DMS153 (cell line): Measurements from ENCODE around the gene UNC5B.
"Not testable (repeated sequence)": the region's sequence is repeated elsewhere in the genome, so short reads cannot be mapped to it uniquely, and the experiment has no call there.

Source experiments
- DNase-seq: peaks from one replicate; lab custom pipeline; 2025; lab: John Stamatoyannopoulos, UW

The UNC5B gene

DNA sequence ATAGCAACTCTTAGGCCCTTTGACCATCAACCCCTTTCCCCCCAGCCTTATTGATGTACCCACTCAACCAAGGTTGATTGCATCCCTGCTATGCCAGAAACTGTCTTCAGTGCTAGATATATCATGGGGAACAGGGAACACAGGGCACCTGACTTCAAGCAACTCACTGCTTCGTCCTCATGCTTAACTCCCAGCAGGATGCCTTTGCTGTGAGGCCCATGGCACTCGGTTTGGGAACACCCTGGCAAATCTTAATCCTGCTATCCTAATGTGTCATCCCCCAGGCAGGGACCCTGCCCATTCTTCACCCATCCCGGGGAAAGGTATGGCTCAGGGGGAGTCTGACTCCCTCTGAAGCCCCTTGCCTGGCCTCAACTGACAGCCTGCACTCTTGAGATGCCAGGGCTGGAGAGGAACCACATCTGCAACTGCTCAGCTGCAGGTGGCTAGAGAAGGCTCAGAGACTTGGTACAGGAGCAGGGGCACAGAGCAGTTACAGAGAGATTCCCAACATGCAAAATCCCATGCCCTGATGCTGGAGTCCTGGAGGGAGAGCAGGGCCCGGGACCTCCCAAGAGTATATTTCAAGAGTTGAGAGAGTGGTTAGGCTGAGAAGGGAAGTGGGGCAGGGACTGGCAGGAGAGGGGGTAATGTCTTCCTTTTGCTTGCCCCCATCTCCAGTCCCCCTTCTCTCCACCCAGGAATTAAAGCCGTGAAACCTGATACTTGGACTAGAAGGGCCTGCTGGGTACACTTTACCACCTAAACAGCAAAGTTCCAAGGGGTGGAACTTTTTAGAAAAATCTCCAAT is 2.4 kb upstream of the UNC5B start:
- no peak for DNase-seq

- DNase-seq: no peak
These were observed 1.9 kb upstream of the UNC5B start for GRCh38 chr10:71210542-71210871.

DNA sequence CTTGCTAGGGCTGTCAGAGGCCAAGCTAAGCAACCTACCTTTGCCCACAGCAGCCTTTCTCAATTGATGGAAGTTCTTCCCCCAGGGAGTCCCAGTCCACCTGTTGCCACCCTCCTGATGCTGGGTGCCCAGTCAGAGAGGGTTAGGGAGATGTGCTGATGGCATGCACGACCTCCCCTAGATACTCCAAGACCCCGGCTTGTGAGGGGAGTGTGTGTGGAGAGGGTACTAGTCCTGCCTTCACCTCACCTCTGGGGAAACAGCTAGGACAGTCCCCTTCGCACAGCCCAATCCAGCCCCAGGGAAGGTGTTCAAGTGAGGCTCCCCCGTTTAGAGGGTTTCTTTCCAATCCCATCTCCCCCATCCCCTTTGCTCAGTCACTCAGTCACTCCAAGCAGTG is 1.3 kb upstream of the UNC5B start:
- no peak for DNase-seq

DNA sequence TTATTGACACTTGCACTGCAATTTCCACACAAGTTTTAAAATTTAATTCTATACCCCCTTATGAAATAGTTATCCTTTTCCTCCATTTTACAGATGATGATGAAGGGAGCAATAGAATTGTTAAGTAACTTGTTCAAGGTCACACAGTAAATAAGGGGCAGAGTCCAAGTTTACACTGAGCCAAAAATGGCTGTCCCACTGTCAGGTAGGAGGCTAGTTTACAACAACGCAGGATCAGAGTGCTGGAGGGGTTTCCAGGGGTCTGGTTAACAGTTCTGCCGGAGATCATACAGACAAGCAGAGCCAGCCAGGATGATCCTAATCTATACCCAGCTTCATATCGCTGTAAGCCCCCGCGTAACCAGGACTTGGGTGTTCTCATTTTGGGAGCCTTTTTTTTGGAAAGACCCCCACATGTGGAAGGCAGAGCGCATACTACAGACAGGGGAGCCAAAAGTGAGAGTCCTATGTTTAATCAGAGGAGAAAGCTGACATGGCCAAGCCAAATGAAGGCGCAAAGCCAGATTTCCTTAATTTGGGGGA is 524 bp upstream of the UNC5B start:
- no peak for DNase-seq

DNA sequence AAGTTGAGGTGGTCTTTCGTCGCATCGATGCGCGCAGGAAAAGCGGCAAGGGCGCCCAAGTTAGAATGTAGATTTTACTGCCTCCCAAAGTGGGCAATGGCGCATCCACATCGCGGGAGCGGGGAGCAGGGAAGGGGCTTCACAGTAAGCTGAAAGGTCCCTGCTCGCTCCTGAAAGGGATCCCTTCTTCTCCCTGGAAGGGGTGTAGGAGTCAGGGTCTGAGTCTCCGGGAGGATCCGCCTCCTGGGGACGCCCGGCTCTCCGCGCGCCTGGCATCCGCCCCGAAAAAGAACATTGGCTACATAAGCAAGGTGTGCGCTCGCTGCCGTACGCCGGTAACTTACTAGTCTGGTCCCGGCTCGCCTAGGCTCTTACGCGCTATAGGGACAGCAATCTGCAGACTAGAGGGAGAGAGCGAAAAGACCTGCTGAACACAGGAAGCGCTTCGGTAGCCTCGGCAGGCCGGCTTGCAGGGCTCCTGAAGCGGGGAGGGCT is 804 bp downstream of the UNC5B start:
- DNase-seq: peak; percentile 89

DNA sequence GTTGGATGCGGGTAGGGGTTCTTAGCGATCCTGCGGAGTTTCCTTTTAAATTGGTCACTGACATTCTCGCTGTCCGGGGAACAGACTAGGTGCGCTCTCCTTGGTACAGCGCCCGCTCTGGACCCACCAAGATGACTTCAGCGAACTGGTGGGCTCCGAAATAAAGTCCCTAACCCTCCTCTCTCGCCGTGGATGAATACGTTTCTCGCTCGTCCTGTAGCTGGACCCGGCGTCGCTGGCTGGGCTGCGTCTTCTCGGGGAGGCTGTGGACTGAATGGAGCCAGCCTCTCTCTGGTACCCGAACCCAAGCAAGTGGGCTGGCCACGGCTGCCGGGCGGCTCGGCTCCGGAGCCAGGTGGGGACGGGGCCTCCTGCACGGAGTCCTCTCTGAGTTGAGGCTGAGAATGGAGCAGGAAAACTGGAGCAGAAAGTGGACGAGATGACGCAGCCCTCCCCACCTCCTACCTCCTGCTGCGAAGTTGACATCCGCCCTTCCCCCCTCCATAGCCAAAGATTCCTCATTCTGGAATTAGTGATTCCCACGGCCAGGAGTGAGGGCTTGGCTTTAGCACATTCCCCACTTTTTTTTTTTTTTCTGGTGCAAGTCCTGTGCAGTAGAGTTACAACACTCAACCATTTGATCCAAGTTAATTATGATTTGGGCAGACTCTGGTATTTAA is 1.5 kb downstream of the UNC5B start:
- DNase-seq: no peak

DNA sequence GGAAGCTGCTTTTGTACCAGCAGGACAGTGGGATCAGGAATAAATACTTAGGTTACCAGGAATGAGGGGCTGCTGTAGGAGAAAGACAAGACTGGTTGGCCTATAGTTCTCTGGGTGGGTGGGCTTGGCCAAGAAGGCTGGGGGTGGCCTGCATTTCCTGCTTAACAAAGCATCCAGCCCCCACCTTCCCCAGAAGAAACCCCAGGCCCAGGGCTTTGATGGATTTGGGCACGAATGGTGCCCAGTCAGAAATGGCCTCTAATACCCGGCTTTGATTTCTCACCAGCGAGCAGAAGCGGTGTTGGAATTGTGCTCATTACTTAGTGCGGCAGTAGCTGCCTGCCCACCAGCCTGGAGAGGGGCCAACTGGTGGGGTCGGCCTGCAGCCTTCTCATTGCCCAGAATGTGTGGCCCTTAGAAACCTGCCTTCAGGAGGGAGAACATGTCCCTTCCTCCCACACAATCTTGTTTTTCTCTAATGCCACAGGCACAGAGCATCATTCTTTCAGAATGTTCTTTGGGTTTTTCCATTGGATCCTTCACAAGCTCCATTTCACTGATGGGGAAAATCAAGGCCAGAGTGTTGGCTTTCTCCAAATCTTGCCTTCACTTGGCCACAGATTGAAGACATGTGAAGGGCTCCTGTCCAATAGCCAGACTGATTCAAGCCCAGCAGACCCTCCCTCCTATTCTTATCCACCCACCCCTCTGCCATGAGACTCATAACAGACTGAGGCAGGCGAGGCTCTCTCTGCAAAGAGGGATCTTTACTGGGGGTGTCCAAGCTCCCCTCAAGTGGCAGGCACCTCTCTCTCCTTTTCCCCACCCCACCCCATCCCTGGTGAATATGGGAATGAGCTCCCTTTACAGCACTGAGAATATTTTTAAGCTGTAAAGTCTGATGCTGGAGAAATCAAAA is 2.5 kb downstream of the UNC5B start:
- DNase-seq: no peak

- DNase-seq: no peak
These were observed 4.0 kb downstream of the UNC5B start for GRCh38 chr10:71216363-71216695.

DNA sequence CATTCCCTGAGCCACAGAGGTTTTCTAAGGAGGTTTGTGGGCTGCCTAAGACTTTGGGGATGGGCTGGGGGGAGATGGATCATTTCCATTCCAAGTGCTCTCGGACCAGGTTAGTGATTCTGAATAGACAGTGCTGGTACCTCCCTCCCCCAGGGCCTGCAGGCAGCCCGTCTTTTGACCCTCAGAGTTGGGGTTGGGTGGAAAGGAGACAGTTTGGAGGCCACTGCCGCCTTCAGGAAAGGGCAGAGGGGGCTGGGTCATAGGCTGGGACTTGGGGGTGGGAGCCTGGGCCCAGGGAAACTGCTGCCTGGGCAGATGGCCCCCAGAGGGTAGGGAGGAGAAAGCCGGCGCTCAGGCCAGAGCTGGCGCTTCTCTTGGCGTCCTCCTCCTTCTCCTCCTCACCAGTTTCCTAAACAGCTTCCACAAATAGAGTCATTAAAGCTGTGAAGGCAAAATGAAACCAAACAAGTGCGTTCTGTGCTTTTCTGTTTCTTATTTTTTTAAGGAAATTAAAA is 4.4 kb downstream of the UNC5B start:
- no peak for DNase-seq

DNA sequence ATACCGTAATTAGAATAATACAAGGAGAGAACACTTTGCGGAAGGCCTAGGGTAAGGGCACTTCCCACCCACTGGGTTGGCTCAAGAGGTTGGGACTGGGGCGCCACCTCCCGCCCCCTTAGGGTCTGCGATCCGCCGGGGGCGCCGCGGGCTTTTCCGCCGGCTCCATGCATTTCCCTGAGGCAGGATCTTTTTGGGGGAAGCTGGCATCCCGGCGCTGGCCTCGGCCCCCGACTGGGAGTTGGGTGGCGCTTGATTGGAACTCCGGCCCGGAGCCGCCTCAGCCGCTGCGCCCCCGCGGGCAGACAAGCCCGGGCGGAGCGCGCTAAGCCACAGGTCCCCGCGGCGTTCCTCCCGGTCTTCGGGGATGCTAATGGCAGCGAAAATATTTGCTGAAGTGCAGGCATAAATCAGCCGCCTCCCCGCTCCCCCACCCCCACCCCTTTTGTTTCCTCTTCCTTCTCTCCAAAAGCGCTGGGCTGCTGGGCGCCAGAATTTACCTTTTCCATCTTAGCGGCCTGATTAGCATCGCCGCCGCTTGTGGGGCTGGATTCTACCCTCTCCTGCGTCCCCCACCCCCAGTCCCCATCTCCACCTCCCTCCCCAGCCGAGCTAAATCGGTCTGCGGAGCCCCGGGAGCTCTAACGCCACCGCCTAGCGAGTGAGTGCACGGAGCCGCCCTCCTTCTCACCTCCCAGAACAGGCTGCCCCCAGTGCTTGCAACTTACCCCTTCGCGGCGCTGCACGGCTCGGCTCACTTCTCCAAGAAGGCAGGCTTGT is 5.1 kb downstream of the UNC5B start:
- DNase-seq: peak; percentile 42

DNA sequence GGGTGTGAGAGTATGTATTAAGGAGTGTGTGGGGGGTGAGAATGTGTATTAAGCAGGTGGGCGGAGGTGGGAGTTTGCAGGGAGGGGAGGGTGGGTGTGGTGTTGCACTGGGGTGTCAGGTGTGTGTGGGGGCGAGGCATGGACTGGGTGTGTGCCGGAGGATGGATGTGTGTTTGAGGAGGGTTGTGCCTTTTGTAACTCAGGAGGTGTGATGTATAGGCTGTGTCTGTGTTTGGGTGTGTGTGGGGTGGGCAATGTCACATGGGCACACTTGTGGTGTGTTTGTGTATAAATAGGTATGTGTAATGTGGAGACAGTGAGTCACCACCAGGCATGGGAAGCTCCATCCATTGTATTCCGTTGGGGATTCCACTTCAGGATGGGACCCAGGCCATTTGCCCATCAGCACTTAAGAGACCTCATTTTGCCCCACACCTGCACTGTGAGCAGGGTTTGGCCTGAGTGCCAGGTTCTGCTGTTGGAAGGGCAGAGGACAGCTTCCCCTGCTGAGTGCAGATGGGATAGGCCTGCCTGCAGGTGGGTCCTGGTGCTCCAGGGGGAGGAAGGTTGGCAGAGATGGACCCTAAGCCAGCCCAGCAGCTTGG is 5.8 kb downstream of the UNC5B start:
- peak; percentile 87 for DNase-seq

- DNase-seq: no peak
These were observed 6.3 kb downstream of the UNC5B start for GRCh38 chr10:71218651-71219050.

DNA sequence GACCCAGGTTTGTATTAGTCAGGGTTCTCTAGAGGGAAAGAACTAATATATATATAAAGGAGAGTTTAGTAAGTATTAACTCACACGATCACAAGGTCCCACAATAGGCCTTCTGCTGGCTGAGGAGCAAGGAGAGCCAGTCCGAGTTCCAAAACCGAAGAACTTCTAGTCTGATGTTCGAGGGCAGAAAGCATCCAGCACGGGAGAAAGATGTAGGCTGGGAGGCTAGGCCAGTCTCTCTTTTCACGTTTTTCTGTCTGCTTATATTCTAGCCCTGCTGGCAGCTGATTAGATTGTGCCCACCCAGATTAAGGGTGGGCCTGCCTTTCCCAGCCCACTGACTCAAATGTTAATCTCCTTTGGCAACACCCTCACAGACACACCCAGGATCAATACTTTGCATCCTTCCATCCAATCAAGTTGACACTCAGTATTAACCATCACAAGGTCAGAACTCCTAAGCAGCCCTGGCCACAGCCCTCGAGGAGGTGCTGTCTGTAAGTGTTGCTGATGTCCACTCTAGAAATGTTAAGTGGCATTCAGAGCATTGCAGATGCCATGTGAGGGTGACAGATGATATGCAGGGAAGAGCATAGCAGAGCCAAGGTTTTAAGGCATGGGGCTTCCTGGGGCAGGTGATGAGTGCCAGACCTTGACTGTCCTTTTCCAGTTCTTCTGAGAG is 7.0 kb downstream of the UNC5B start:
- DNase-seq: not testable (repeated sequence)

GRCh38 chr10:71219918-71220688 is 7.7 kb downstream of the UNC5B start:
- DNase-seq: no peak

GRCh38 chr10:71220689-71221540 is 8.5 kb downstream of the UNC5B start:
- DNase-seq: no peak

DNA sequence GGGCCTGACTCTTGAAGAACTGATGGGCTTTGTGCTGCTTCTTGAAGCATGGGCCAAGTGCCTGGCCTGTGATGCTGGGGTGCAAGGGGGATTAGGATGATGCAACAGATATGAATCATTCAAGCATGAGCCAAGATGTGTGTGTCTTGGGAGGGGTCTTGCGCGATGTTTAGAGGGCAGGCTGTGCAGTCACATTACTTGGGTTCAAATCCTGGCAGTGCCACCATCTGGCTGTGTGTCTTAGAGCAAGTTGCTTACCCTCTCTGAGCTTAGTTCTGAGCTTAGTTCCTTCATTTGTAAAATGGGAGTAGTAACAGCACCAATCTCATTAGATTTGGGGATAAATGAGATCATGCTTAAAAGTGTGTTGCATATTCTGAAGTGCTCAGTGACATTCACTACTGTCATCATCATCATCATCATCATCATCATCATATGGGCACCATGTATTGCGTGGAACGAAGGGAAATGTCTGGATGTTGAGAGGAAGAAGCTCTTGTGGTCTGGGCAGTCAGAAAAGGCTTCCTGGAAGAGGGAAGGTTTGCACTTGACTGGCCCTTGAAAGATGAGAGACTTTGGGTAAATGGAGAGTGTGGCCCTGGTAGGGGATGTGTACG is 9.3 kb downstream of the UNC5B start:
- DNase-seq: no peak

GRCh38 chr10:71222601-71223346 is 10.4 kb downstream of the UNC5B start:
- DNase-seq: peak; percentile 13
